HG03469 (cell line): ENCODE data around the gene MTCL1.

Experiments used
- ATAC-seq: cut with Tn5 transposase; IDR thresholded peaks from one replicate; pipeline ENCODE4 v1.9.1; 2021; ENCODE audit warnings: mild to moderate bottlenecking, moderate library complexity, moderate number of reproducible peaks; ENCODE audit not compliant: unreplicated experiment

MTCL1 gene

GRCh38 chr18:8686611-8687010, 18.7 kb upstream of the MTCL1 start:
- ATAC-seq: no peak

GRCh38 chr18:8688216-8688800, 17.0 kb upstream of the MTCL1 start:
- no peak for ATAC-seq

DNA sequence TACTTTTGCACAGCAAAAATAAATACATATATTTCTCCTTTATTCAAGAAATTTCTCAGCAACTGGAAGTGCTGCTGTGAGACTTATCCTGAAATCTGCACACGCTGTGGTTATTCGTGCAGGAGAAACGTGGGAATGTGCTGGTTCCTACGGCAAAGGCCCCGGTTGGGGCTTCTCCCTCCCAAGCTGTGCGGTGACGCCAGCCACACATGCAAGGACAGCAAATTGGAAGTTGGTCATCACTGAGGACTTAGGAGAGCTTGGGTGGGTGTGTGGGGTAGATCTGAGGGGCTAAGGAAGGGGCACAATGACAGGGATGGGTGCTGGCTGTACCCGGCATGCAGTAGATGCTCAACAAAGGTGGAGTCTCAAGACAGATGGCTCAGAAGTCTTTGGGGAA, 16.5 kb upstream of the MTCL1 start:
- no peak for ATAC-seq

DNA sequence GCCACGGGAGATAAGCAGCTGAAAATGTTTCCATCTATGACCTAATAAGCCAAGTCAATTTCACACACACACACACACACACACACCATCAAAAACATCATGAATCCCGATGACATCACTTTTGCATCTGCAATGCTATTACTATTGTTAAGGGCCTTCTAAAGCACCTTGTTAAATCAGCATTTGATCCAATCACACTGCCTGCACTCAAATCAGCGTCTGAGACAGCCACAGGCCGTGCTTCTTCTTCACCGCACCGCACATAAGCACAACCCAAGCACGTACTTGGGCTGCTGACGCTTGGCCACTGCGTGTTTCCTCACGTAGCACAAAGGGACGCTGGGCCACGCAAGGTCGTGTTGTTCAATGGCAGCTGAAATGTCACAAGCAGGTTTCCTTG, 15.8 kb upstream of the MTCL1 start:
- no peak for ATAC-seq

GRCh38 chr18:8694891-8695290, 10.5 kb upstream of the MTCL1 start:
- no peak for ATAC-seq

DNA sequence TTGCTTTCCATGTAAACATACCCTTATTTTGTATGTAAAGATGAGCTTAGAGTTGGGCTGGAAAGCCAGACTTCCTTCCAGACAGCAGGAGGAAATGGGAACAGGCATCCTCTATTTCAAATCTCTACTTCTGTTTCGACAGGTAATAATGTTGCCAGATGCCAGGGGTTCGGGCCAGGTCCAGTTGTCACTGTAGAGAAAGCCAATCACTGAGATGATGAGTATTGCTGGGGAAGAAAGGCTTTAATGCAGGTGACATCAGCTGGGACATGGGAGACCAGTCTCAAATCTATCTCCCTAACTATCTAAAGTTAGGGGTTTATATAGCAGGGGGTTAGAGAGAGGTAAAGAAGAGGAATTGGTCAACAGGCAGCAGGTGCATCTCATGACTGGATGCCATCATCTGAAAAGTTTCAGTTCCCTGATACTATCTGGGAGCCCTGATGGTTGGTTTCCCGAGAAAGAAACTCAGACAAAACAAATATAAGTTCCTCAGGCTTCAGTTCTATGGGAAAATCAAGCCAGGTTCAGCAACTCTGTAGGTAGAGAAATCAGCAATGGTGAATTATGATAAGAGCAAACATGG, 9.3 kb upstream of the MTCL1 start:
- ATAC-seq: peak; percentile 47

DNA sequence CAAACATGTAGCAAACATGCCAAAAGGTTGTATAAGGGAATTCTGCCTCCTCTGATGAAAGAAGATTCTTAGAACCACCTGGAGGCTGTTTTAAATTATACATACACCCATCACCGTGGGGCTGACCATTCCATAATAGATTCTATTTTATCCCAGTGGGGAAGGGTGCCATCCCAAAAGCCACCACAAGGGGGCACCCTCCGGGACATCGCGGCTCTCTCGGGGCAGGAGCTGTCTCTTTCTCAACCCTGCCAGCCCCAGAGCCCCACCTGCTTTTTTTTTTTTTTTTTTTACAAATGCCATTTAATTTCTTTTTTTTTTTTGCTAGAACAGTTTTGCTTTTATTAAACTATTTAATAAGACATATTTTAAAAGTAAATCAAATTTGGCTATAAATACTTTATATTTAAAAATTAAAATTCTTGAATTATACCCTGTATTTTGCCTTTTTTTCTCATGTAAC, 8.6 kb upstream of the MTCL1 start:
- no peak for ATAC-seq

GRCh38 chr18:8699126-8699525, 6.2 kb upstream of the MTCL1 start:
- ATAC-seq: no peak

DNA sequence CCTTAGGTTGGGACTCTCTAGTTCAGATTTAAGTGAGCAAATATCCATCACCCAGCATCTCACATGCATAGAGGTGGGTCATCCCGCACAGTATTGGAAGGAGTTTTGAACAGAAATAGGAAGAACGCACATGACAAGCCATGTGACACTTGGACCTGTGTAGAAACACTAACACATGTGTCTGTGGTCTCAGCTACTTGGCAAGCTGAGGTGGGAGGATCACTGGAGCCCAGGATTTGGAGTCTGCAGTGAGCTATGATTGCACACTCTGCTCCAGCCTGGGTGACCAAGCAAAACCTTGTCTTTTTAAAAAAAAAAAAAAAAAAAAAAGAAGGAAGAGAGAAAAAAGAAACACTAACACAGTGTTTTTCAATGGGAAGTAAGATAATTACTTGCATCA, 5.4 kb upstream of the MTCL1 start:
- no peak for ATAC-seq

DNA sequence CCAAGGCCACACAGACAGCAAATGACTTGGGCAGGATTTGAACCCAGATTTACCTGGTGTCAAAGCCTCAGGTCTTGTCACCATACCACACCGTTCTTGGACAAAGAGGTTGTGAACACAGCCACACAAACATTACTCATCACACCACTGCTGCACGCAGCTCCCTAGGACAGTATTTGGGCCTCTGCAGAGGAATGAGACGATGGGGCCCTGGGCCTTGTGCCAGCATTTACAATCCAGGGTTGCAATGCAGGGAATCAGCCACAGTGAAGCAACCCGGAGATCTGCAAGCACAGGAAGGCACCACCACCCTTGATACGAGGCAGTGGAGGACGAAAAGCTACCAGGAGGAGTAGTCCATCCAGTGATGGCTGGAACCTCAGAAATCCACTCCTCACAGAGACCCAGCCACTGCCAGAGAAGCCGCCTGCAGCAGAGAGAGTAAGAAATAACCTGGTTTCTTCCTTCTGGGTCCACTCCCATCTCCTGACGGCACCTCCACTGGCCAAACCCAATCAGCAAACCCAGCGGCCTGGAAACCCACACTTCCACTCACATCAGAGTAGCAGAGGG, 3.7 kb upstream of the MTCL1 start:
- no peak for ATAC-seq

DNA sequence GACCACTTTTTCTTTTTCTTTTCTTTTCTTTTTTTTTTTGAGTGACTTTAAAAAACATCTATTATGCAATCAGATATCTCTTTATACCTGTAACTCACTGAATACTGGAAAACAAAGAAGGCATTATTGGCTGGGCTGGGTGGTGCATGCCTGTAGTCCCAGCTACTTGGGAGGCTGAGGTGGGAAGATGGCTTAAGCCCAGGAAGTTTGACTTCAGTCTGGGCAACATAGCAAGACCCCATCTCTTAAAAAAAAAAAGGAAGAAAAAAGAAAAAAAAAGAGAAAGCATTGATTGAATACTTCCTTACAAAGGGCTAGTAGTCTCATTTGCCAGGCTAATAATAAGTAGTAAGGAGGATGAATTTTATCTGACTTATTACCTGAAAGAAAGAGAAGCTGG, 2.7 kb upstream of the MTCL1 start:
- no peak for ATAC-seq

- no peak for ATAC-seq
Observed at GRCh38 chr18:8703092-8703709, 2.2 kb upstream of the MTCL1 start.

DNA sequence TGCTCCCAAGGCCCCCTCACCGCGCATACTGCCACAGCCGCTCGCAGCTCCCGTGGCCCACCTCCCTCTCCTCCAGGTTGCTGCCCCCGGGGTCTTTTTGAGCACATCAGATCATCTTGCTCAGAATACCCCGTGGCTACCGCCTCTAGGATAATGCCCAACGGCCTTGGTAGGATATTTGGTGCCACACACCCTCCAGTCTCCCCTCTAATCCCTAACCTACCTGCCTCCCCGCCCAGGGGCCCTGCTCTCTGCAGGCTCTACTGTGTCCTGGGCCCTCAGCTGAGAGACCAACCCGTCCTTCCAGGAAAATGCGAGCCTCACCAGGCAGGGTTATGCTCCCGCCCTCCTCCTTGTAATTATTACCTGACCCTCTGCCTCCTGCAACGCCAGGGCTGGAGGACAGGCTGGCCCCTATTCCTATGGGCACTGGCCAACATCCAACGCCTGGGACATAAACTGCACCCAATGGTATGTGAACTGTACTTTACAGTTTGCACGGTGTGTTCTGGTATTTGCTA, 1.5 kb upstream of the MTCL1 start:
- no peak for ATAC-seq

- peak; percentile 74 for ATAC-seq
Observed at GRCh38 chr18:8704361-8705237, 757 bp upstream of the MTCL1 start.

GRCh38 chr18:8705961-8706790, 820 bp downstream of the MTCL1 start:
- no peak for ATAC-seq

GRCh38 chr18:8706791-8707555, 1.6 kb downstream of the MTCL1 start:
- ATAC-seq: no peak

DNA sequence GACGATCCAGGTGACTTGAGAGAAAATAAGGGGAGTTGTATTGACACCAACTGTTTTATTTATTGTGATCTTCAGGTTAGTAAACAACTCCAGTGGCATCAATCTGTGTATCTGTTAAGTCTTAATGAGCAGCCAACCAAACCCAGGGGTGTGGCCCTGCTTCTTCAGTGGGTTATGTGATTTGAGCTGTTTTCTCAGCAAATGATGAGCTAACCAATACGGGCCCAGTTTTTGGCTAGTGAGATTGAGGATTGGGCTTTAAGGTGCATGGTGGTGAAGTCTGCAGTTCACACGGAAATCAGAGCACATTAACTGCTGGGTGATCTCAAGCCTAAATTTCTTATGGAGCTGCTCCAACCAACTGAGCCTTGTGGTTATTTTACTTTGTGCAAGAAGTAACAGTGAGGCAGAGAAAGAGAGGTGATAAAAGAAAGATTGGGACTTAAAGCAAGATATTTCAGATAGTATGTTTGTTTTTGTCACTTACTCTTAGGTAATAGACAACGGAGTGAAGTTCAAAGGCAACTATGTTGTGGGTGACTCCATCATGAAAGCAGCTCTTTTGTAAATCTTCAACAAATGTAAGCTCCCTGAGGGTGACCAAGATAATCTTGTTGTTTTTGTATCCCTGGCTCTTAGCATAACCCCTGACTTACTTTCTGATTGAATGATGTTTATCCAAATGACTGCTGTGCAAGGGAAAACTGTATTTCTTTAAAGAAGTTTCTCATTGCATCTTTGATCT, 2.4 kb downstream of the MTCL1 start:
- no peak for ATAC-seq

GRCh38 chr18:8708670-8709069, 3.3 kb downstream of the MTCL1 start:
- no peak for ATAC-seq
